Breast epithelium (tissue), 4 donors: ENCODE data around the gene ZMYND11. TPM values are rescaled to one million over a fixed set of nuclear protein-coding genes. Genes with fewer than 3 reads are reported as not detected.

Experiments used
- DNase-seq, 2 donors: peaks; one replicate each; pipeline ENCODE4 v3.0.0-alpha.2; 2019; ENCODE audit warnings: low spot score in 2 of 2
- H3K27ac ChIP-seq, 2 donors: fragments of 200-600 bp; sonication (generic) in 1 of 2; one replicate each; pipeline ENCODE4 v1.5.1; 2016 to 2019; ENCODE audit warnings: mild to moderate bottlenecking in 1 of 2
- H3K27me3 ChIP-seq, 2 donors: fragments of 200-600 bp; sonication (generic) in 1 of 2; one replicate each; pipeline versions ENCODE4 v1.5.1 to v1.6.0; 2017 to 2019; ENCODE audit warnings: control low read depth in 1 of 2, mild to moderate bottlenecking in 1 of 2
- H3K36me3 ChIP-seq: fragments of 200-600 bp; one replicate; pipeline ENCODE4 v1.5.1; 2019
- H3K4me1 ChIP-seq, 2 donors: fragments of 200-600 bp; sonication (generic); one replicate each; pipeline ENCODE4 v1.5.1; 2016 to 2019; ENCODE audit warnings: control low read depth in 1 of 2
- H3K4me3 ChIP-seq, 3 donors: fragments of 200-600 bp; sonication (generic); 1 replicate in 2 of 3; 2 replicates in 1 of 3; pipeline ENCODE4 v1.5.1; 2016 to 2019; ENCODE audit warnings: mild to moderate bottlenecking in 3 of 3, moderate library complexity in 2 of 3
- H3K9me3 ChIP-seq, 2 donors: fragments of 200-600 bp; sonication (generic) in 1 of 2; one replicate each; pipeline ENCODE4 v1.5.1; 2016 to 2019; ENCODE audit warnings: control low read depth in 1 of 2
- CTCF ChIP-seq, 3 donors: fragments of 450-650 bp; IDR thresholded peaks; one replicate each; pipeline ENCODE4 v1.5.1; 2016 to 2017; ENCODE audit warnings: antibody characterized with exemption in 3 of 3, mild to moderate bottlenecking in 3 of 3, moderate library complexity in 3 of 3
- POLR2A ChIP-seq: fragments of 450-650 bp; IDR thresholded peaks from one replicate; pipeline ENCODE4 v1.6.1; 2016; ENCODE audit warnings: antibody characterized with exemption, mild to moderate bottlenecking, moderate library complexity
- POLR2AphosphoS5 ChIP-seq, 3 donors: sonication (generic); formaldehyde crosslinking; IDR thresholded peaks; one replicate each; pipeline ENCODE4 v1.6.1; 2017; ENCODE audit warnings: antibody characterized with exemption in 3 of 3
- intact Hi-C: fragments of 100-400 bp; cut with DNase I; formaldehyde crosslinking; loops from one replicate; pipeline ENCODE4 v1.15.1; 2023; ENCODE audit warnings: low total_unique reads
- total RNA-seq, 3 donors: library from RNA; depleted of rRNA; stranded (reverse); fragments of >200 nt; gene quantifications; one replicate each; pipeline ENCODE4 v1.1.0, GENCODE V29; 2016

The ZMYND11 gene
- total RNA-seq, 3 donors from 2014 or later = 73.7 to 96.2 (median 83.7) TPM

GRCh38 chr10:290026-290725 lies 154.9 kb downstream of the ZMYND11 start:
- no peak overlapping the region for H3K27ac ChIP-seq
- H3K36me3 ChIP-seq = no peaks in the 10 kb centered on the region
- DNase-seq = no peak
- no peaks in the 10 kb centered on the region for H3K9me3 ChIP-seq
- intact Hi-C loops = no loop called here
- TF ChIP-seq CTCF (IDR thresholded peaks at IDR 0.05) = no peak
- no peak for TF ChIP-seq POLR2A
- no peak for TF ChIP-seq POLR2AphosphoS5 (IDR thresholded peaks at IDR 0.05)
- no peak overlapping the region for H3K4me3 ChIP-seq
- no peaks in the 10 kb centered on the region for H3K27me3 ChIP-seq
- no peaks in the 10 kb centered on the region for H3K4me1 ChIP-seq

DNA sequence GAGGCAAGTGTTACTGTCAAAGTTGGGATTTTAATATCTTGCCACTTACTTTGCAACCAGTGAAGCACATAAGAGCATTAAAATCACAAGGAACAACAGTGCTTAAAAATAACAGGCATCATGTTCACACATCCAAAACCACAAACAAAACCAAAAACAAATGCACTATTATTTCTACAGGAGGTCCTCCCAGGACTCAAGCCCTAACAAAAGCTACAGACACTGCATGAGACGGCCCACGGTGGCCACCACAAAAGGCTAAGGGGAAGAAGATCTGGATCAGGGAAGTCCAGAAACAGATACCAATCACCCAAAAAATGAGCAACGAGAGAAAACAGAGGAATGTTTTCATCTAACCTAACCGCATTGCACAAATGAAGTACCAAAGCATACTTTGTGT lies 158.4 kb downstream of the ZMYND11 start:
- TF ChIP-seq CTCF (IDR thresholded peaks at IDR 0.05) (no peak), POLR2A (no peak), POLR2AphosphoS5 (IDR thresholded peaks at IDR 0.05) (no peak)
- Histone ChIP-seq H3K27me3 (no peaks in the 10 kb centered on the region), H3K27ac (no peak overlapping the region), H3K9me3 (no peaks in the 10 kb centered on the region), H3K4me1 (no peaks in the 10 kb centered on the region), H3K36me3 (no peaks in the 10 kb centered on the region), H3K4me3 (no peak overlapping the region)
- no peak for DNase-seq
- intact Hi-C loops = no loop called here

GRCh38 chr10:297567-297966 lies 162.3 kb downstream of the ZMYND11 start:
- H3K27ac ChIP-seq = peak overlapping the region; percentile 33 to 34
- no peak for DNase-seq
- no peak overlapping the region for H3K4me3 ChIP-seq
- TF ChIP-seq CTCF (IDR thresholded peaks at IDR 0.05) = no peak
- no peak for TF ChIP-seq POLR2AphosphoS5 (IDR thresholded peaks at IDR 0.05)
- no peak for TF ChIP-seq POLR2A
- H3K4me1 ChIP-seq = no peaks in the 10 kb centered on the region
- intact Hi-C loops = no loop called here
- no peaks in the 10 kb centered on the region for H3K9me3 ChIP-seq
- no peaks in the 10 kb centered on the region for H3K36me3 ChIP-seq
- H3K27me3 ChIP-seq = no peaks in the 10 kb centered on the region

DNA sequence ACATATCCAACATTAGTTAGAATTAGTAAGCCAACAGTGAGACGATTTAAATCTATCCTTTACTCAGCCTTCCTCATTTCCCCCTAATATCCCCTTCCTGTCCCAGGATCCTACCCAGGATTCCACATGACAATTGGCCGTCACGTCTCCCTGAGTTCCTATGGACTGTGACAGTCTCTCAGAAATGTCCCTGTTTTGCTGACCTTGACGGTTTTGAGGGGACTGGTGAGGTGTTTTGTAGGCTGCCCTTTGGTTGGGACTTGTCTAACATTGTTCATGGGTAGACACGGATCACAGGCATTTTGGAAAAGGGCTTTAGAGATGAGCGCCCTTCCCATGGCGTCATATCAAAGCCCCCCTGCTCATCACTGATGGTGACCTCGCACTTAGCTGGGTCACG lies 162.8 kb downstream of the ZMYND11 start:
- intact Hi-C loops = no loop called here
- Histone ChIP-seq H3K9me3 (no peaks in the 10 kb centered on the region), H3K27ac (peak overlapping the region in 1 of 2 donors; percentile 33), H3K4me3 (no peak overlapping the region), H3K27me3 (no peaks in the 10 kb centered on the region), H3K36me3 (no peaks in the 10 kb centered on the region), H3K4me1 (no peaks in the 10 kb centered on the region)
- TF ChIP-seq CTCF (IDR thresholded peaks at IDR 0.05) (no peak), POLR2AphosphoS5 (IDR thresholded peaks at IDR 0.05) (no peak), POLR2A (no peak)
- no peak for DNase-seq

- Histone ChIP-seq H3K27me3 (no peaks in the 10 kb centered on the region), H3K4me1 (no peaks in the 10 kb centered on the region), H3K4me3 (no peak overlapping the region), H3K36me3 (no peaks in the 10 kb centered on the region), H3K9me3 (no peaks in the 10 kb centered on the region), H3K27ac (no peak overlapping the region)
- DNase-seq = no peak
- intact Hi-C loops = no loop called here
- TF ChIP-seq POLR2AphosphoS5 (IDR thresholded peaks at IDR 0.05) = no peak
These were observed 164.3 kb downstream of the ZMYND11 start for GRCh38 chr10:299512-299911.
